ES-I3 (cell line): ENCODE measurements around the gene ZNF48.

Experiments used
- H3K36me3 ChIP-seq: 2 replicates; pipeline ENCODE4 v1.6.1; 2013; ENCODE audit warnings: mild to moderate bottlenecking, low read length, control low read depth, moderate library complexity; ENCODE audit not compliant: insufficient read depth
- H3K4me1 ChIP-seq: 2 replicates; pipeline ENCODE4 v1.6.1; 2013; ENCODE audit warnings: mild to moderate bottlenecking, control low read depth, low read length; ENCODE audit not compliant: insufficient read depth
- H3K9ac ChIP-seq: 2 replicates; pipeline ENCODE4 v1.6.1; 2013; ENCODE audit warnings: low read depth, mild to moderate bottlenecking, low read length, moderate library complexity
- H3K9me3 ChIP-seq: 2 replicates; pipeline ENCODE4 v1.6.1; 2013; ENCODE audit warnings: mild to moderate bottlenecking, low read length, moderate library complexity; ENCODE audit not compliant: control insufficient read depth, insufficient read depth

Gene ZNF48

GRCh38 chr16:30355954-30356308, 39.3 kb upstream of the ZNF48 start:
- H3K4me1 ChIP-seq, result no peaks in the 10 kb centered on the region; the same call in 1 of the 2 replicates
- H3K9me3 ChIP-seq, result no peaks in the 10 kb centered on the region
- H3K9ac ChIP-seq, result peak overlapping the region; percentile 84
- H3K36me3 ChIP-seq, result peaks cover 8% of the 10 kb centered on the region

GRCh38 chr16:30356401-30357084, 38.7 kb upstream of the ZNF48 start:
- no peaks in the 10 kb centered on the region for H3K9me3 ChIP-seq
- H3K4me1 ChIP-seq, result no peaks in the 10 kb centered on the region; the same call in 1 of the 2 replicates
- H3K9ac ChIP-seq, result peak overlapping the region; percentile 84; the same call in 1 of the 2 replicates
- peaks cover 8% of the 10 kb centered on the region; the same call in 1 of the 2 replicates for H3K36me3 ChIP-seq

- H3K9me3 ChIP-seq, result no peaks in the 10 kb centered on the region
- H3K9ac ChIP-seq, result no peak overlapping the region
- peaks cover 7% of the 10 kb centered on the region; the same call in 1 of the 2 replicates for H3K36me3 ChIP-seq
- no peaks in the 10 kb centered on the region; the same call in 1 of the 2 replicates for H3K4me1 ChIP-seq
These were observed 38.0 kb upstream of the ZNF48 start for GRCh38 chr16:30357085-30357714.

- Histone ChIP-seq H3K36me3 (no peaks in the 10 kb centered on the region), H3K9ac (no peak overlapping the region), H3K4me1 (no peaks in the 10 kb centered on the region; the same call in 1 of the 2 replicates), H3K9me3 (no peaks in the 10 kb centered on the region)
These were observed 37.3 kb upstream of the ZNF48 start for GRCh38 chr16:30357715-30358576.

- Histone ChIP-seq H3K36me3 (no peaks in the 10 kb centered on the region), H3K9ac (no peak overlapping the region), H3K4me1 (no peaks in the 10 kb centered on the region; the same call in 1 of the 2 replicates), H3K9me3 (no peaks in the 10 kb centered on the region)
These were observed 36.7 kb upstream of the ZNF48 start for GRCh38 chr16:30358577-30358936.

- Histone ChIP-seq H3K4me1 (no peaks in the 10 kb centered on the region; the same call in 1 of the 2 replicates), H3K9ac (no peak overlapping the region), H3K9me3 (no peaks in the 10 kb centered on the region), H3K36me3 (no peaks in the 10 kb centered on the region)
These were observed 36.0 kb upstream of the ZNF48 start for GRCh38 chr16:30358990-30359870.

GRCh38 chr16:30359871-30360170, 35.4 kb upstream of the ZNF48 start:
- Histone ChIP-seq H3K4me1 (no peaks in the 10 kb centered on the region), H3K9me3 (no peaks in the 10 kb centered on the region), H3K36me3 (no peaks in the 10 kb centered on the region), H3K9ac (no peak overlapping the region)

GRCh38 chr16:30361180-30361579, 34.0 kb upstream of the ZNF48 start:
- Histone ChIP-seq H3K9me3 (no peaks in the 10 kb centered on the region), H3K9ac (no peak overlapping the region), H3K4me1 (no peaks in the 10 kb centered on the region), H3K36me3 (no peaks in the 10 kb centered on the region)

GRCh38 chr16:30365200-30365599, 30.0 kb upstream of the ZNF48 start:
- H3K36me3 ChIP-seq, result no peaks in the 10 kb centered on the region; the same call in 1 of the 2 replicates
- no peaks in the 10 kb centered on the region for H3K9me3 ChIP-seq
- no peak overlapping the region for H3K9ac ChIP-seq
- peaks cover 4% of the 10 kb centered on the region; the same call in 1 of the 2 replicates for H3K4me1 ChIP-seq

- Histone ChIP-seq H3K4me1 (peaks cover 6% of the 10 kb centered on the region; the same call in 1 of the 2 replicates), H3K9me3 (no peaks in the 10 kb centered on the region), H3K36me3 (no peaks in the 10 kb centered on the region; the same call in 1 of the 2 replicates), H3K9ac (no peak overlapping the region)
These were observed 28.7 kb upstream of the ZNF48 start for GRCh38 chr16:30366511-30366910.

- H3K4me1 ChIP-seq, result peaks cover 8% of the 10 kb centered on the region; the same call in 1 of the 2 replicates
- no peaks in the 10 kb centered on the region for H3K9me3 ChIP-seq
- H3K9ac ChIP-seq, result peak overlapping the region; percentile 58; the same call in 1 of the 2 replicates
- no peaks in the 10 kb centered on the region; the same call in 1 of the 2 replicates for H3K36me3 ChIP-seq
These were observed 27.7 kb upstream of the ZNF48 start for GRCh38 chr16:30367349-30368009.

GRCh38 chr16:30368122-30368791, 27.0 kb upstream of the ZNF48 start:
- Histone ChIP-seq H3K9ac (peak overlapping the region; percentile 58; the same call in 1 of the 2 replicates), H3K9me3 (no peaks in the 10 kb centered on the region), H3K36me3 (no peaks in the 10 kb centered on the region; the same call in 1 of the 2 replicates), H3K4me1 (peaks cover 8% of the 10 kb centered on the region; the same call in 1 of the 2 replicates)

- Histone ChIP-seq H3K36me3 (no peaks in the 10 kb centered on the region; the same call in 1 of the 2 replicates), H3K9ac (peak overlapping the region; percentile 58), H3K9me3 (no peaks in the 10 kb centered on the region), H3K4me1 (peaks cover 8% of the 10 kb centered on the region; the same call in 1 of the 2 replicates)
These were observed 26.5 kb upstream of the ZNF48 start for GRCh38 chr16:30368792-30369090.
